HG02970 (cell line): ENCODE data around the gene UQCRQ.

Source experiments
- ATAC-seq: cut with Tn5 transposase; IDR thresholded peaks from one replicate; pipeline ENCODE4 v1.9.1; 2021; ENCODE audit warnings: mild to moderate bottlenecking, moderate library complexity, moderate number of reproducible peaks; ENCODE audit not compliant: unreplicated experiment, low FRiP score

The UQCRQ gene

GRCh38 chr5:132865668-132866341 lies 637 bp upstream of the UQCRQ start:
- ATAC-seq = no peak

- no peak for ATAC-seq
Measured at GRCh38 chr5:132867046-132867451, 607 bp downstream of the UQCRQ start.

- no peak for ATAC-seq
Measured at GRCh38 chr5:132868754-132869153, 2.3 kb downstream of the UQCRQ start.

- no peak for ATAC-seq
Measured at GRCh38 chr5:132870801-132871200, 4.4 kb downstream of the UQCRQ start.

GRCh38 chr5:132871459-132872284 lies 5.2 kb downstream of the UQCRQ start:
- no peak for ATAC-seq

DNA sequence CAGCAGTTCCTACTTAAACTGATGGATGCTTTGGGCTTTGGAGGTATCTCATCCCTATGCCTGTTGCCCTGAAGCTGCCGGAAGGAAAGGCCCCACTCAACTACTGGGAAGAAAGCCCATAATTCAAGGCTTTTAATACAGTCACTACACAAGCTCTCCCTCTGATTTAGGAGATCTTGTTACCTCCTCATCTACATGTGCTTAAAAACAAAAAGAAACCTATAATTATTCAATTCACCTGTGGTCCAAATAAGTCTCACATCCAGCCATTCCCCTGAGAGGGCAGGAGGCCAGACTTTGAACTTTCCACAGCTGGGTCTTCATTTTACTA lies 6.3 kb downstream of the UQCRQ start:
- ATAC-seq = no peak

- no peak for ATAC-seq
Measured at GRCh38 chr5:132873119-132873929, 6.9 kb downstream of the UQCRQ start, which contains the start of gene LEAP2. Gene LEAP2, plus strand, starts transcription at chr5:132873668. Its CDS starts 27 bp downstream, at chr5:132873695.

DNA sequence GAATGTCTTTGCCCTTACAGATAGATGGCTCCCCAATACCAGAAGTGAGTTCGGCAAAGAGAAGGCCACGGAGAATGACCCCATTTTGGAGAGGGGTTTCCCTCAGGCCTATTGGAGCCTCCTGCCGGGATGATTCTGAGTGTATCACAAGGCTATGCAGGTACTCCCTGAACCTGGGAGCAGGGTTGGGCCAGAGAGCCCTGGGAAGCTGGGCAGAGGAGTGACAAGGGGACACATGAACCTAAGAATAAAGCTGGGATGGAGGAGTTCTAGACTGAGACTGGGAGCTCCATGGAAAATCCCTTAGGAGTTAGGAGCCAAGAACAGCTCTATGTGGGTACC lies 7.5 kb downstream of the UQCRQ start:
- no peak for ATAC-seq

GRCh38 chr5:132876020-132876759 lies 9.7 kb downstream of the UQCRQ start:
- no peak for ATAC-seq

DNA sequence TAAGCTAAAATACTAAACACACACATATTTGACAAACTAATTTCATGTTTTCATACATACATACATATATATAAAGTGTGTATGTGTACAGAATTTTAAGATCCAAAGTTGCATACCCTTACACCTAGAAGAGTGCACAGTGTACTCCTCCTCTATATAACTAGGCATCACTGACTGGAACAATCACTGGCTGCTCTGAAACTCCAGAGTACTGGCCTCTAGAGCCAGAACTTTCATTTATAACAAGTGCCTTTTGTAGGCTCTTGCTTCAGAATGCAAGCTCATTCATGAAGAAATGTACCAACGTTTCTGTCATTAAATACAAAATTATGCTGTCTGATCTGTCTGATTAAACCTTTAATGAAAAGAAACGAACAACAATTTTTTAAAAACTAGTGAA lies 11.0 kb downstream of the UQCRQ start:
- ATAC-seq = no peak

- ATAC-seq = no peak
Measured at GRCh38 chr5:132877938-132878337, 11.5 kb downstream of the UQCRQ start.

GRCh38 chr5:132883261-132883834 lies 16.9 kb downstream of the UQCRQ start:
- no peak for ATAC-seq

DNA sequence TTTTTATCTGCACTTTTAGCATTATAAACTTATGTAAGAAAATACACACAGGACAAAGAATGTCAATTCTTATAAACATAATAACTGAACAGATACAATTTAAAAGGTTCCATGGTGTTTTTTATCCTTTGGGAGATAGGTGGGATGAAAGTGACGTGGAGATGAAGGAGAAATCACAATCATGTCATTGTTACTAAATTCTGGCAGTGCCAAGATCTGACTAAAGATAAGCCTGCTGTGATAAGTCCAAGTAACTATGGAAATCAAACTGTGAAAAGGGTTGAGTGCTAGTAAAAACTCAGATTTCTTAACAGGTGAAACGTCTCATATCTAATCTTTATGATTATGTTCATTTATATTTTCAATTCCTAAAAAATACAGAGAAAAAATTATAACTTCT lies 18.1 kb downstream of the UQCRQ start:
- no peak for ATAC-seq

GRCh38 chr5:132886064-132886823 lies 19.8 kb downstream of the UQCRQ start:
- no peak for ATAC-seq

DNA sequence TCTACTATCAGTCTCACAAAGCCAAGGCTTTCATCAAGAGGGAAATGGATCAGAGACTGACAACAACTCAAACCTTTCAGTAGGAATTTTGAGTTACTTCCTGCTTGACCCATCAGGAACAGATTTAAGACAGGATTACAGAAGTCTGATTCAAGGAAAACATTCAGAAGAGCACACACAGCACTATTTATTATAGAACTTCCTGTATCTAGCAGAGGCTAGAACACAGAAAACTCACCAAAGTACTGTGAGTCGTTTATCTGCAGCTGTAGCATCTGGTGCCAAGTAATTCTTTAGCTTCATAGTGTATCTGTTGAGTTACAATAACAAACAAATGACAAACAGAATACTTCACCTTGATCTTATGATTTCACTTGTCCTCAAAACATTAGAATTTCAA lies 20.8 kb downstream of the UQCRQ start:
- ATAC-seq = no peak

GRCh38 chr5:132889501-132889900 lies 23.1 kb downstream of the UQCRQ start:
- no peak for ATAC-seq

DNA sequence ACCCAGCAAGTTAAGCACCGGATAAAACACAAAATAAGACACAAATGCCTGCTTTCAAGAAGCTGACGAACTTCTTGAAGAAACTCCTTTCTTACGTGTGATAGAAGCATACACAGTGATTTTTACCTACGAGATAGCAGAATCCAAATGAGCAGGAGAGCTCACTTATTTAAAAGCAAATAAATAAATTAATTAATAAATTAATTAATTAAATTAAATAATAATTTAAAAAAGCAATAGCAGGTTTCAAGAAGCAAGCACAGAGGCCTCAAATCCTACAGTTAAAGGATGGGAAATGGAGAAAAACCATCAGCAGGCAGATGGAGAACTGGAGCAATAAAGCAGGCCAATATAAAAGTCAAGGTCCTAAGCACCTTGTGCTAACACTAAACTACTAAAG lies 24.4 kb downstream of the UQCRQ start:
- ATAC-seq = no peak

GRCh38 chr5:132895719-132896305 lies 29.4 kb downstream of the UQCRQ start:
- ATAC-seq = no peak

DNA sequence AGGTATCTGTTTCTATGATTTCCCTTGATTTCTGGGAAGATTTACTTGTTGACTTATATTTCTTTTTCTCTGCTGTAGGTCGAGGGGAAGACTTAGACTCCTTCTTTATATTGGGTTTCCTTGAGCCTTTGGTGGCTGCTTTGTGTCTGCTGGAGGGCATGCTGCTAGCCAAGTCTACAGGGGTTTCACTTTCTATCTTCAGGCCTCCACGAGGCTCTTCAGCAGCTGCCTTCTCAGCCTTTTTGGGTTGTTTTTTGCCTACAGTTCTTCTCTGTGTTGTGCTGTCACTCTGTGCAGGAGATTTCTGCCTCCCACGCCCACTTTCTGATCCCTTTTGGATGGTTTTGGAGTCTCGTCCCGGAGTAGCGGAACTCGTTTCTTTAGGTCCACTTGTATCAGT lies 30.2 kb downstream of the UQCRQ start:
- ATAC-seq = no peak
